Measurements from ENCODE around the gene AMFR.

The AMFR gene

GRCh38 chr16:56328276-56329022 lies 96.9 kb downstream of the AMFR start:
- no peak for DNase-seq

GRCh38 chr16:56327929-56328258 lies 97.5 kb downstream of the AMFR start:
- no peak for DNase-seq

GRCh38 chr16:56327071-56327928 lies 98.0 kb downstream of the AMFR start:
- DNase-seq = no peak

GRCh38 chr16:56325956-56326355 lies 99.4 kb downstream of the AMFR start:
- no peak for DNase-seq

GRCh38 chr16:56324406-56324805 lies 100.9 kb downstream of the AMFR start:
- no peak for DNase-seq

GRCh38 chr16:56321571-56321970 lies 103.8 kb downstream of the AMFR start:
- no peak for DNase-seq

- no peak for DNase-seq
Measured at GRCh38 chr16:56320811-56321558, 104.4 kb downstream of the AMFR start.

- DNase-seq = no peak
Measured at GRCh38 chr16:56320056-56320455, 105.3 kb downstream of the AMFR start.

GRCh38 chr16:56319376-56319775 lies 106.0 kb downstream of the AMFR start:
- no peak for DNase-seq

- DNase-seq = no peak
Measured at GRCh38 chr16:56318827-56319140, 106.6 kb downstream of the AMFR start.

GRCh38 chr16:56317998-56318826 lies 107.1 kb downstream of the AMFR start:
- peak; percentile 84 for DNase-seq

- no peak for DNase-seq
Measured at GRCh38 chr16:56316545-56316944, 108.8 kb downstream of the AMFR start.

GRCh38 chr16:56315955-56316354 lies 109.4 kb downstream of the AMFR start:
- DNase-seq = no peak

GRCh38 chr16:56314244-56314850 lies 111.0 kb downstream of the AMFR start:
- DNase-seq = no peak

GRCh38 chr16:56312556-56312955 lies 112.8 kb downstream of the AMFR start:
- no peak for DNase-seq

GRCh38 chr16:56312028-56312300 lies 113.4 kb downstream of the AMFR start:
- no peak for DNase-seq
